H9 (cell line): ENCODE measurements around the gene COL5A3. TPM values are rescaled to one million over a fixed set of nuclear protein-coding genes. Genes with fewer than 3 reads are reported as not detected.

Source experiments
- DNase-seq: peaks from one replicate; pipeline ENCODE4 v3.0.0-alpha.2; 2017
- H2AFZ ChIP-seq: one replicate; pipeline ENCODE4 v1.6.1; 2013; ENCODE audit warnings: mild to moderate bottlenecking, low read length, control low read depth, moderate library complexity
- H2AK5ac ChIP-seq: 2 replicates; pipeline ENCODE4 v1.6.1; 2013; ENCODE audit warnings: low read length, control low read depth, mixed read lengths; ENCODE audit not compliant: insufficient read length
- H2BK120ac ChIP-seq: one replicate; pipeline ENCODE4 v1.6.1; 2013; ENCODE audit warnings: low read depth, mild to moderate bottlenecking, low read length, control low read depth, inconsistent platforms; ENCODE audit not compliant: poor library complexity, severe bottlenecking
- H2BK12ac ChIP-seq: 2 replicates; pipeline ENCODE4 v1.6.1; 2013; ENCODE audit warnings: low read length, control low read depth, mixed read lengths, low read depth; ENCODE audit not compliant: insufficient read length
- H2BK15ac ChIP-seq: 2 replicates; pipeline ENCODE4 v1.6.1; 2013; ENCODE audit warnings: low read depth, low read length, control low read depth
- H2BK20ac ChIP-seq: one replicate; pipeline ENCODE4 v1.6.1; 2013; ENCODE audit warnings: low read depth, mild to moderate bottlenecking, low read length, control low read depth, inconsistent platforms; ENCODE audit not compliant: poor library complexity, severe bottlenecking
- H2BK5ac ChIP-seq: 2 replicates; pipeline ENCODE4 v1.6.1; 2013; ENCODE audit warnings: low read length, control low read depth, mixed read lengths; ENCODE audit not compliant: insufficient read length
- H3K14ac ChIP-seq: 2 replicates; pipeline ENCODE4 v1.6.1; 2013; ENCODE audit warnings: low read length, control low read depth; ENCODE audit not compliant: insufficient read depth
- H3K18ac ChIP-seq: 2 replicates; pipeline ENCODE4 v1.6.1; 2013; ENCODE audit warnings: low read depth, mild to moderate bottlenecking, mixed read lengths, low read length, control low read depth; ENCODE audit not compliant: insufficient read length
- H3K23ac ChIP-seq: 2 replicates; pipeline ENCODE4 v1.6.1; 2013; ENCODE audit warnings: low read length, control low read depth, mixed read lengths, low read depth; ENCODE audit not compliant: insufficient read length
- H3K23me2 ChIP-seq: 2 replicates; pipeline ENCODE4 v1.6.1; 2013; ENCODE audit warnings: low read depth, mild to moderate bottlenecking, mixed read lengths, low read length, control low read depth; ENCODE audit not compliant: insufficient read length, poor library complexity, severe bottlenecking
- H3K27ac ChIP-seq: 2 replicates; pipeline ENCODE4 v1.5.1; 2013; ENCODE audit warnings: low read length, control low read depth, mixed read lengths, low read depth; ENCODE audit not compliant: insufficient read length
- H3K27me3 ChIP-seq: 2 replicates; pipeline ENCODE4 v1.6.1; 2013; ENCODE audit warnings: low read length, control low read depth, inconsistent platforms; ENCODE audit not compliant: insufficient read depth
- H3K4ac ChIP-seq: 2 replicates; pipeline ENCODE4 v1.6.1; 2013; ENCODE audit warnings: low read depth, mild to moderate bottlenecking, control low read depth, inconsistent platforms, low read length, moderate library complexity
- H3K4me1 ChIP-seq: 2 replicates; pipeline ENCODE4 v1.6.1; 2013; ENCODE audit warnings: low read length, control low read depth, inconsistent platforms; ENCODE audit not compliant: insufficient read depth
- H3K4me2 ChIP-seq: 2 replicates; pipeline ENCODE4 v1.6.1; 2013; ENCODE audit warnings: low read length, control low read depth, mixed read lengths; ENCODE audit not compliant: insufficient read length, insufficient read depth
- H3K56ac ChIP-seq: 2 replicates; pipeline ENCODE4 v1.6.1; 2013; ENCODE audit warnings: low read depth, mild to moderate bottlenecking, mixed read lengths, low read length, control low read depth; ENCODE audit not compliant: insufficient read length
- H3K79me1 ChIP-seq: 2 replicates; pipeline ENCODE4 v1.6.1; 2013; ENCODE audit warnings: low read depth, mild to moderate bottlenecking, moderate library complexity, low read length, control low read depth, inconsistent platforms; ENCODE audit not compliant: insufficient read depth, poor library complexity, severe bottlenecking
- H3K79me2 ChIP-seq: 2 replicates; pipeline ENCODE4 v1.6.1; 2013; ENCODE audit warnings: low read length, control low read depth, inconsistent platforms; ENCODE audit not compliant: insufficient read depth
- H3K9ac ChIP-seq: 2 replicates; pipeline ENCODE4 v1.6.1; 2013; ENCODE audit warnings: low read length, control low read depth, mixed read lengths; ENCODE audit not compliant: insufficient read length; ENCODE audit errors: extremely low read depth
- H3K9me3 ChIP-seq: one replicate; pipeline ENCODE4 v1.6.1; 2013; ENCODE audit warnings: low read depth, low read length, inconsistent platforms; ENCODE audit not compliant: control insufficient read depth
- H3T11ph ChIP-seq: one replicate; pipeline ENCODE4 v1.6.1; 2013; ENCODE audit warnings: mild to moderate bottlenecking, low read length, control low read depth, inconsistent platforms
- H4K20me1 ChIP-seq: one replicate; pipeline ENCODE4 v1.6.1; 2013; ENCODE audit not compliant: control insufficient read depth, insufficient read length, insufficient read depth
- H4K5ac ChIP-seq: 2 replicates; pipeline ENCODE4 v1.6.1; 2013; ENCODE audit warnings: low read depth, mild to moderate bottlenecking, mixed read lengths, low read length, control low read depth; ENCODE audit not compliant: insufficient read length
- H4K8ac ChIP-seq: replicated peaks from 2 replicates; pipeline ENCODE4 v1.6.1; 2013; ENCODE audit warnings: low read length, control low read depth, mixed read lengths, low read depth; ENCODE audit not compliant: insufficient read length
- H4K91ac ChIP-seq: 2 replicates; pipeline ENCODE4 v1.6.1; 2013; ENCODE audit warnings: low read depth, mild to moderate bottlenecking, moderate library complexity, mixed read lengths, low read length, control low read depth; ENCODE audit not compliant: insufficient read length
- H3K27ac Mint-ChIP-seq, 3 experiments: 2 replicates in 2 of 3; 3 replicates in 1 of 3; pipeline ENCODE4 v1.8.0; 2020 to 2021; ENCODE audit warnings: mixed read lengths in 3 of 3, mild to moderate bottlenecking in 1 of 3, moderate library complexity in 1 of 3
- H3K27me3 Mint-ChIP-seq: 2 replicates; pipeline ENCODE4 v1.8.0; 2021; ENCODE audit warnings: low read depth, mild to moderate bottlenecking, moderate library complexity, mixed read lengths
- H3K36me3 Mint-ChIP-seq, 3 experiments: 2 replicates in 2 of 3; 3 replicates in 1 of 3; pipeline ENCODE4 v1.8.0; 2020 to 2021; ENCODE audit warnings: low read depth in 3 of 3, mixed read lengths in 3 of 3; ENCODE audit not compliant: insufficient read depth in 1 of 3
- H3K4me1 Mint-ChIP-seq, 2 experiments: 2 replicates each; pipeline ENCODE4 v1.8.0; 2020; ENCODE audit warnings: mixed read lengths in 2 of 2
- H3K4me3 Mint-ChIP-seq, 2 experiments: 2 replicates in 1 of 2; 3 replicates in 1 of 2; pipeline ENCODE4 v1.8.0; 2020 to 2021; ENCODE audit warnings: mild to moderate bottlenecking in 2 of 2, mixed read lengths in 2 of 2, moderate library complexity in 1 of 2
- H3K9me3 Mint-ChIP-seq, 2 experiments: 2 replicates in 1 of 2; 3 replicates in 1 of 2; pipeline ENCODE4 v1.8.0; 2020; ENCODE audit warnings: mild to moderate bottlenecking in 2 of 2, mixed read lengths in 2 of 2, moderate library complexity in 1 of 2
- WGBS: extraction: QIAGEN DNeasy Blood & Tissue Kit; methylation state at CpG from one replicate; pipeline ENCODE4 v1.1.7; 2013; ENCODE audit warnings: missing lambda C conversion rate, low lambda C conversion rate, mixed read lengths; ENCODE audit not compliant: insufficient read length; ENCODE audit errors: extremely low coverage; 5-methylcytosine and 5-hydroxymethylcytosine counted together
- total RNA-seq: library from RNA; stranded (reverse); gene quantifications from 2 replicates; pipeline ENCODE4 v1.2.1, GENCODE V29; 2021
- TF ChIP-seq, protein P1 (sequence below): fragments of 200-600 bp; sonication (generic); conservative IDR thresholded peaks from 3 replicates; pipeline ENCODE4 v1.8.0; 2021; ENCODE audit warnings: antibody characterized with exemption, mild to moderate bottlenecking

COL5A3 gene
- total RNA-seq, 1 experiment from 2014 or later, result 0.72 TPM

DNA sequence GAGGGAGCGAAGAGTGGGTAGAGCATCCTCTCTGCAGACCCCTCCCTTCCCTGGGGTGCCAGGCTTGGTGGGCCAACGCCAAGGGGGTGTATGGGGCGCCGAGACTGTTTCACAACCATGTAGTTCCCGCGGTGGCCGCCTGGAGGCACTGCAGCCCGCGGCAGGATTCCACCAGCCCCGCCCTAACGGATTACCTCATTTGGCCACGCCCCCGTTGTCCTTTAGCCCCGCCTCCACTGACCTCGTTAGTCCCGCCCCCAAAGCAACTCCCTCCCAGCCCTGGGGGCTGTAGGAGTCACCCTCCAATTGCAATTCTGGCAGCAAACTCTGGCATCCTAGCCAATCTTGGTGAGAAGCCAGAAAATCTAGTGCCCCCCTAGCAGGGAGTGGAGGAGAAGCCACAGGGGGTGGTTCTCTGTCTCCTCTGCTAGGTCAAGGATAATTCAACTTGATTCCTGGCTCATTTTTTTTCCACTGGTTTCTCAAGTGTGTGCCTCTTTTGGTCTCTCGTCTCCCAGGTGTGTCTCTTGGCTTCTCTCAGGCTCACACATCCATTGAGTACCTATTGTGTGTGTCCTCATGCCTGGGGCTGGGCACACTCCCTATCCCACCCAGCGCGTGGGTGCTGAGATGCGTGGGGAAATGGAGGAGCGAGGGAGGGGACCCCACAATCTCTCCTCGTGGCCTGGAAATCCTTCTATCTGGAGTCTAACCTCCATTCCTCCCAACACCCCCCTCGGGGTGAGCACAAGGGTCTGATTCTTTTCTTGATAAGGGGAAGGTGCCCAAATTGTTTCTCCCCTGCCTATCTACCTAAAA lies 76.0 kb downstream of the COL5A3 start:
- no peak overlapping the region for H3K23ac ChIP-seq
- H3K4me1 Mint-ChIP-seq, result peaks cover 24 to 37% of the 10 kb centered on the region in 2 experiments
- H4K5ac ChIP-seq, result no peak overlapping the region
- H3K79me1 ChIP-seq, result peaks cover 9% of the 10 kb centered on the region
- H3K27ac Mint-ChIP-seq, result peak overlapping the region in 2 of 3 experiments; percentile 14 to 96; a peak in 2 of 7 replicates
- H2AK5ac ChIP-seq, result no peak overlapping the region
- no peak overlapping the region for H4K91ac ChIP-seq
- no peak overlapping the region for H3T11ph ChIP-seq
- H2BK5ac ChIP-seq, result no peak overlapping the region
- no peak overlapping the region for H3K14ac ChIP-seq
- H3K27ac ChIP-seq, result no peak overlapping the region
- WGBS, result no CpG with 5 or more reads among the region's 23 CpGs
- H2BK20ac ChIP-seq, result no peak overlapping the region
- H2BK15ac ChIP-seq, result no peak overlapping the region
- no peak overlapping the region for H3K9ac ChIP-seq
- H3K27me3 ChIP-seq, result no peaks in the 10 kb centered on the region
- H3K9me3 ChIP-seq, result no peaks in the 10 kb centered on the region
- no peaks in the 10 kb centered on the region for H4K20me1 ChIP-seq
- H2BK12ac ChIP-seq, result no peak overlapping the region
- peaks cover 10% of the 10 kb centered on the region for H3K23me2 ChIP-seq
- no peak overlapping the region for H3K4ac ChIP-seq
- H3K18ac ChIP-seq, result no peak overlapping the region
- H2AFZ ChIP-seq, result no peak overlapping the region
- peak overlapping the region; percentile 95 for H3K4me2 ChIP-seq
- no peak overlapping the region for H4K8ac ChIP-seq
- H3K27me3 Mint-ChIP-seq, result peaks cover 12% of the 10 kb centered on the region
- H3K9me3 Mint-ChIP-seq, result 0 out of 5 replicates have a peak, but pooled peaks cover 0 to 3% of the 10 kb centered on the region in 2 experiments
- H3K56ac ChIP-seq, result no peak overlapping the region
- H3K4me3 Mint-ChIP-seq, result peak overlapping the region; percentile 88 to 99
- peaks cover 6% of the 10 kb centered on the region; the same call in 1 of the 2 replicates for H3K4me1 ChIP-seq
- peaks cover 3 to 5% (median 5%) of the 10 kb centered on the region in 3 experiments for H3K36me3 Mint-ChIP-seq
- peak; percentile 87 for DNase-seq
- no peaks in the 10 kb centered on the region; the same call in 1 of the 2 replicates for H3K79me2 ChIP-seq
- TF ChIP-seq, protein P1, sequence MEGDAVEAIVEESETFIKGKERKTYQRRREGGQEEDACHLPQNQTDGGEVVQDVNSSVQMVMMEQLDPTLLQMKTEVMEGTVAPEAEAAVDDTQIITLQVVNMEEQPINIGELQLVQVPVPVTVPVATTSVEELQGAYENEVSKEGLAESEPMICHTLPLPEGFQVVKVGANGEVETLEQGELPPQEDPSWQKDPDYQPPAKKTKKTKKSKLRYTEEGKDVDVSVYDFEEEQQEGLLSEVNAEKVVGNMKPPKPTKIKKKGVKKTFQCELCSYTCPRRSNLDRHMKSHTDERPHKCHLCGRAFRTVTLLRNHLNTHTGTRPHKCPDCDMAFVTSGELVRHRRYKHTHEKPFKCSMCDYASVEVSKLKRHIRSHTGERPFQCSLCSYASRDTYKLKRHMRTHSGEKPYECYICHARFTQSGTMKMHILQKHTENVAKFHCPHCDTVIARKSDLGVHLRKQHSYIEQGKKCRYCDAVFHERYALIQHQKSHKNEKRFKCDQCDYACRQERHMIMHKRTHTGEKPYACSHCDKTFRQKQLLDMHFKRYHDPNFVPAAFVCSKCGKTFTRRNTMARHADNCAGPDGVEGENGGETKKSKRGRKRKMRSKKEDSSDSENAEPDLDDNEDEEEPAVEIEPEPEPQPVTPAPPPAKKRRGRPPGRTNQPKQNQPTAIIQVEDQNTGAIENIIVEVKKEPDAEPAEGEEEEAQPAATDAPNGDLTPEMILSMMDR, result peak; percentile 98
- no peak overlapping the region for H2BK120ac ChIP-seq
